Neural cell (in vitro differentiated cells): ENCODE results near the gene DTNBP1. TPM values are rescaled to one million over a fixed set of nuclear protein-coding genes. Genes with fewer than 3 reads are reported as not detected.

Source experiments
- H2AFZ ChIP-seq: fragments of 200-600, 300-800 bp; sonication (generic), shearing (Covaris generic); 2 replicates; pipeline ENCODE4 v1.6.0; 2014; ENCODE audit warnings: low read depth, mild to moderate bottlenecking, antibody characterized with exemption, low read length, moderate library complexity
- H3F3A ChIP-seq: fragments of 200-600 bp; shearing (Covaris generic); 2 replicates; pipeline ENCODE4 v1.6.1; 2016; ENCODE audit warnings: mild to moderate bottlenecking, moderate library complexity, mixed read lengths, antibody characterized with exemption, low read length; ENCODE audit not compliant: insufficient read depth, poor library complexity, severe bottlenecking
- H3K27ac ChIP-seq: fragments of 200-600, 300-800 bp; sonication (generic), shearing (Covaris generic); 2 replicates; pipeline ENCODE4 v1.5.1; 2014; ENCODE audit warnings: mild to moderate bottlenecking, low read length, moderate library complexity
- H3K27me3 ChIP-seq: fragments of 300-800, 200-600 bp; sonication (generic), shearing (Covaris generic); 2 replicates; pipeline ENCODE4 v1.6.0; 2014; ENCODE audit warnings: mild to moderate bottlenecking, low read depth, low read length, moderate library complexity; ENCODE audit not compliant: insufficient read depth
- H3K36me3 ChIP-seq: fragments of 300-800, 200-600 bp; sonication (generic), shearing (Covaris generic); 2 replicates; pipeline ENCODE4 v1.5.1; 2014; ENCODE audit warnings: mild to moderate bottlenecking, antibody characterized with exemption, low read length, moderate library complexity; ENCODE audit not compliant: insufficient read depth
- H3K4me2 ChIP-seq: fragments of 300-800, 200-600 bp; sonication (generic), shearing (Covaris generic); 2 replicates; pipeline ENCODE4 v1.6.0; 2014; ENCODE audit warnings: mild to moderate bottlenecking, low read length
- H3K4me3 ChIP-seq: fragments of 300-800, 200-600 bp; sonication (generic), shearing (Covaris generic); 2 replicates; pipeline ENCODE4 v1.5.1; 2014; ENCODE audit warnings: mild to moderate bottlenecking, low read length, moderate library complexity
- H3K79me2 ChIP-seq: fragments of 200-600 bp; shearing (Covaris generic); replicated peaks from 2 replicates; pipeline ENCODE4 v1.6.0; 2014; ENCODE audit warnings: mild to moderate bottlenecking, low read length, moderate library complexity; ENCODE audit not compliant: insufficient read depth
- H3K9ac ChIP-seq: fragments of 300-800, 200-600 bp; sonication (generic), shearing (Covaris generic); 2 replicates; pipeline ENCODE4 v1.6.1; 2016; ENCODE audit warnings: mild to moderate bottlenecking, low read length, mixed read lengths
- H3K9me2 ChIP-seq: fragments of 200-600 bp; shearing (Covaris generic); 2 replicates; pipeline ENCODE4 v1.6.1; 2016; ENCODE audit warnings: mild to moderate bottlenecking, low read length, mixed read lengths; ENCODE audit not compliant: insufficient read depth
- H3K9me3 ChIP-seq: fragments of 200-600, 300-800 bp; sonication (generic), shearing (Covaris generic); 2 replicates; pipeline ENCODE4 v1.6.1; 2016; ENCODE audit warnings: mild to moderate bottlenecking, mixed run types, low read length, moderate library complexity, mixed read lengths
- H4K20me1 ChIP-seq: fragments of 200-600 bp; shearing (Covaris generic); 2 replicates; pipeline ENCODE4 v1.6.1; 2016; ENCODE audit warnings: mild to moderate bottlenecking, mixed run types; ENCODE audit not compliant: insufficient read depth
- CTCF ChIP-seq: fragments of 450-650 bp; IDR thresholded peaks from 2 replicates; pipeline ENCODE4 v1.5.1; 2014; ENCODE audit warnings: antibody characterized with exemption, mild to moderate bottlenecking, moderate library complexity; ENCODE audit not compliant: poor library complexity, severe bottlenecking
- EP300 ChIP-seq: fragments of 450-650 bp; conservative IDR thresholded peaks from 2 replicates; pipeline ENCODE4 v1.6.1; 2014; ENCODE audit warnings: antibody characterized with exemption, mild to moderate bottlenecking, moderate library complexity; ENCODE audit not compliant: poor library complexity, severe bottlenecking
- EZH2 ChIP-seq: fragments of 200-600, 300-800 bp; shearing (Covaris generic), sonication (generic); IDR thresholded peaks from 2 replicates; pipeline ENCODE4 v1.6.1; 2014; ENCODE audit warnings: antibody characterized with exemption, low read length, borderline replicate concordance, mild to moderate bottlenecking; ENCODE audit not compliant: insufficient read depth, poor library complexity, severe bottlenecking
- MXI1 ChIP-seq: fragments of 450-650 bp; conservative IDR thresholded peaks from 2 replicates; pipeline ENCODE4 v1.6.1; 2014; ENCODE audit warnings: antibody characterized with exemption, mild to moderate bottlenecking; ENCODE audit not compliant: poor library complexity, severe bottlenecking
- POLR2AphosphoS5 ChIP-seq: IDR thresholded peaks from 2 replicates; pipeline ENCODE4 v1.6.1; 2012
- RAD21 ChIP-seq: fragments of 450-650 bp; conservative IDR thresholded peaks from 2 replicates; pipeline ENCODE4 v1.6.1; 2014; ENCODE audit warnings: antibody characterized with exemption, mild to moderate bottlenecking, moderate library complexity
- REST ChIP-seq: IDR thresholded peaks from 2 replicates; pipeline ENCODE4 v1.6.1; 2012; ENCODE audit warnings: borderline replicate concordance
- SMC3 ChIP-seq: fragments of 450-650 bp; conservative IDR thresholded peaks from 2 replicates; pipeline ENCODE4 v1.6.1; 2014; ENCODE audit warnings: antibody characterized with exemption, mild to moderate bottlenecking, moderate library complexity; ENCODE audit not compliant: poor library complexity
- TAF1 ChIP-seq: IDR thresholded peaks from 2 replicates; pipeline ENCODE4 v1.6.1; 2012; ENCODE audit warnings: low read depth
- polyA plus RNA-seq: library from polyadenylated mRNA; depleted of rRNA; stranded (reverse); fragments of >200 nt; gene quantifications from 2 replicates; pipeline ENCODE4 v1.2.3, GENCODE V29; 2014

The DTNBP1 gene
- polyA plus RNA-seq, 1 donor from 2014 or later = 22.6 TPM

GRCh38 chr6:15475261-15475660 is 187.6 kb downstream of the DTNBP1 start:
- no peak overlapping the region for H2AFZ ChIP-seq
- no peaks in the 10 kb centered on the region for H3K9me2 ChIP-seq
- H3K79me2 ChIP-seq = peaks cover 37% of the 10 kb centered on the region
- no peaks in the 10 kb centered on the region for H4K20me1 ChIP-seq
- H3K4me3 ChIP-seq = no peak overlapping the region
- no peak overlapping the region for H3K4me2 ChIP-seq
- no peaks in the 10 kb centered on the region for H3K27me3 ChIP-seq
- H3K36me3 ChIP-seq = no peaks in the 10 kb centered on the region
- no peak overlapping the region for H3K9ac ChIP-seq
- H3K9me3 ChIP-seq = no peaks in the 10 kb centered on the region
- H3K27ac ChIP-seq = no peak overlapping the region
- no peak for TF ChIP-seq SMC3
- TF ChIP-seq TAF1 = no peak
- no peak for TF ChIP-seq RAD21
- TF ChIP-seq REST = no peak
- TF ChIP-seq EZH2 = no peak
- TF ChIP-seq CTCF = no peak
- TF ChIP-seq POLR2AphosphoS5 = no peak
- no peak for TF ChIP-seq EP300
- no peak for TF ChIP-seq MXI1
- peaks cover 3% of the 10 kb centered on the region for H3F3A ChIP-seq

GRCh38 chr6:15474196-15474595 is 188.6 kb downstream of the DTNBP1 start:
- Histone ChIP-seq H3K36me3 (no peaks in the 10 kb centered on the region), H4K20me1 (no peaks in the 10 kb centered on the region), H3K27ac (peak overlapping the region; percentile 94), H3K9me3 (no peaks in the 10 kb centered on the region), H2AFZ (no peak overlapping the region), H3K4me3 (no peak overlapping the region), H3K4me2 (no peak overlapping the region), H3F3A (peaks cover 3% of the 10 kb centered on the region), H3K9me2 (no peaks in the 10 kb centered on the region), H3K79me2 (peaks cover 33% of the 10 kb centered on the region), H3K9ac (no peak overlapping the region), H3K27me3 (no peaks in the 10 kb centered on the region)
- TF ChIP-seq CTCF (no peak), SMC3 (no peak), RAD21 (no peak), MXI1 (no peak), REST (no peak), TAF1 (no peak), EP300 (no peak), POLR2AphosphoS5 (no peak), EZH2 (no peak)
